Karpas-422 (cell line): Measurements from ENCODE around the gene CD244. TPM values are rescaled to one million over a fixed set of nuclear protein-coding genes. Genes with fewer than 3 reads are reported as not detected.

Source experiments
- DNase-seq: peaks from one replicate; pipeline ENCODE4 v3.0.0-alpha.2; 2015
- H2AFZ ChIP-seq: fragments of 200-600 bp; sonication (generic); 2 replicates; pipeline ENCODE4 v1.6.1; 2014; ENCODE audit warnings: antibody characterized with exemption, low read length, mixed read lengths
- H3K27ac ChIP-seq: fragments of 200-600 bp; sonication (generic); 2 replicates; pipeline ENCODE4 v1.5.1; 2014; ENCODE audit warnings: mild to moderate bottlenecking, low read length, moderate library complexity
- H3K27me3 ChIP-seq: fragments of 200-600 bp; sonication (generic); 2 replicates; pipeline ENCODE4 v1.6.1; 2014; ENCODE audit warnings: low read length, mixed read lengths
- H3K36me3 ChIP-seq: fragments of 200-600 bp; sonication (generic); 2 replicates; pipeline ENCODE4 v1.6.1; 2014; ENCODE audit warnings: low read length, mixed read lengths; ENCODE audit not compliant: insufficient read depth
- H3K4me1 ChIP-seq: fragments of 200-600 bp; sonication (generic); 2 replicates; pipeline ENCODE4 v1.6.1; 2014; ENCODE audit warnings: mild to moderate bottlenecking, low read length, mixed read lengths
- H3K4me2 ChIP-seq: fragments of 200-600 bp; sonication (generic); 2 replicates; pipeline ENCODE4 v1.6.1; 2014; ENCODE audit warnings: low read length, low read depth, mild to moderate bottlenecking; ENCODE audit not compliant: poor library complexity, severe bottlenecking
- H3K4me3 ChIP-seq: fragments of 200-600 bp; sonication (generic); 2 replicates; pipeline ENCODE4 v1.5.1; 2014; ENCODE audit warnings: mild to moderate bottlenecking, antibody characterized with exemption, low read length, mixed read lengths
- H3K79me2 ChIP-seq: fragments of 200-600 bp; sonication (generic); 2 replicates; pipeline ENCODE4 v1.6.1; 2014; ENCODE audit warnings: mild to moderate bottlenecking, low read length, mixed read lengths
- H3K9ac ChIP-seq: fragments of 200-600 bp; sonication (generic); 2 replicates; pipeline ENCODE4 v1.6.0; 2014; ENCODE audit warnings: low read length
- H3K9me2 ChIP-seq: fragments of 200-600 bp; sonication (generic), shearing (Covaris generic); replicated peaks from 2 replicates; pipeline ENCODE4 v1.6.0; 2014; ENCODE audit warnings: mild to moderate bottlenecking, low read length, moderate library complexity; ENCODE audit not compliant: insufficient read depth
- H3K9me3 ChIP-seq: fragments of 300-700, 200-600 bp; sonication (generic); 2 replicates; pipeline ENCODE4 v1.6.1; 2014; ENCODE audit warnings: low read length, mixed read lengths
- H4K20me1 ChIP-seq: fragments of 200-600 bp; sonication (generic); 2 replicates; pipeline ENCODE4 v1.6.1; 2014; ENCODE audit warnings: mild to moderate bottlenecking, antibody characterized with exemption, low read length, low read depth; ENCODE audit not compliant: insufficient read depth
- total RNA-seq: library from RNA; depleted of rRNA; stranded (reverse); fragments of >200 nt; shearing (Covaris generic); gene quantifications from 2 replicates; pipeline ENCODE4 v1.2.3, GENCODE V29; 2014; ENCODE audit warnings: low replicate concordance

The CD244 gene
- total RNA-seq, 1 experiment from 2014 or later, result not detected

- no peaks in the 10 kb centered on the region for H4K20me1 ChIP-seq
- no peaks in the 10 kb centered on the region for H3K9me2 ChIP-seq
- no peak overlapping the region for H2AFZ ChIP-seq
- H3K4me3 ChIP-seq, result no peak overlapping the region
- H3K4me2 ChIP-seq, result no peak overlapping the region
- H3K79me2 ChIP-seq, result no peaks in the 10 kb centered on the region
- no peak overlapping the region for H3K9ac ChIP-seq
- H3K36me3 ChIP-seq, result no peaks in the 10 kb centered on the region
- H3K27me3 ChIP-seq, result no peaks in the 10 kb centered on the region
- H3K9me3 ChIP-seq, result peaks cover 7% of the 10 kb centered on the region
- DNase-seq, result no peak
- H3K27ac ChIP-seq, result no peak overlapping the region
- H3K4me1 ChIP-seq, result no peaks in the 10 kb centered on the region
These were observed 51.5 kb downstream of the CD244 start for GRCh38 chr1:160811147-160811546.

- Histone ChIP-seq H3K27me3 (no peaks in the 10 kb centered on the region), H3K4me2 (no peak overlapping the region), H4K20me1 (no peaks in the 10 kb centered on the region), H2AFZ (no peak overlapping the region), H3K4me3 (no peak overlapping the region), H3K79me2 (no peaks in the 10 kb centered on the region), H3K27ac (no peak overlapping the region), H3K4me1 (no peaks in the 10 kb centered on the region), H3K9me3 (peaks cover 10% of the 10 kb centered on the region), H3K36me3 (no peaks in the 10 kb centered on the region), H3K9ac (no peak overlapping the region), H3K9me2 (no peaks in the 10 kb centered on the region)
- DNase-seq, result no peak
These were observed 52.2 kb downstream of the CD244 start for GRCh38 chr1:160810486-160810885.

- Histone ChIP-seq H2AFZ (no peak overlapping the region), H3K4me3 (no peak overlapping the region), H3K36me3 (no peaks in the 10 kb centered on the region), H3K4me1 (no peaks in the 10 kb centered on the region), H4K20me1 (no peaks in the 10 kb centered on the region), H3K9ac (no peak overlapping the region), H3K4me2 (no peak overlapping the region), H3K27ac (no peak overlapping the region), H3K27me3 (no peaks in the 10 kb centered on the region), H3K79me2 (no peaks in the 10 kb centered on the region), H3K9me2 (no peaks in the 10 kb centered on the region), H3K9me3 (peaks cover 13% of the 10 kb centered on the region)
- no peak for DNase-seq
These were observed 54.4 kb downstream of the CD244 start for GRCh38 chr1:160808289-160808688.

GRCh38 chr1:160807738-160808137, 54.9 kb downstream of the CD244 start:
- no peaks in the 10 kb centered on the region for H4K20me1 ChIP-seq
- H3K9me2 ChIP-seq, result no peaks in the 10 kb centered on the region
- DNase-seq, result no peak
- no peaks in the 10 kb centered on the region for H3K36me3 ChIP-seq
- no peak overlapping the region for H3K4me2 ChIP-seq
- no peak overlapping the region for H3K9ac ChIP-seq
- no peaks in the 10 kb centered on the region for H3K4me1 ChIP-seq
- peaks cover 13% of the 10 kb centered on the region for H3K9me3 ChIP-seq
- no peak overlapping the region for H3K4me3 ChIP-seq
- no peaks in the 10 kb centered on the region for H3K27me3 ChIP-seq
- no peak overlapping the region for H2AFZ ChIP-seq
- H3K79me2 ChIP-seq, result no peaks in the 10 kb centered on the region
- H3K27ac ChIP-seq, result no peak overlapping the region

- Histone ChIP-seq H3K9me3 (peaks cover 13% of the 10 kb centered on the region), H3K9ac (no peak overlapping the region), H2AFZ (no peak overlapping the region), H3K79me2 (no peaks in the 10 kb centered on the region), H3K36me3 (no peaks in the 10 kb centered on the region), H4K20me1 (no peaks in the 10 kb centered on the region), H3K4me2 (no peak overlapping the region), H3K27ac (no peak overlapping the region), H3K4me1 (no peaks in the 10 kb centered on the region), H3K27me3 (no peaks in the 10 kb centered on the region), H3K9me2 (no peaks in the 10 kb centered on the region), H3K4me3 (no peak overlapping the region)
- no peak for DNase-seq
These were observed 55.4 kb downstream of the CD244 start for GRCh38 chr1:160807247-160807646.

GRCh38 chr1:160806784-160807183, 55.9 kb downstream of the CD244 start:
- no peak overlapping the region for H3K4me2 ChIP-seq
- no peak overlapping the region for H3K4me3 ChIP-seq
- H3K9ac ChIP-seq, result no peak overlapping the region
- no peaks in the 10 kb centered on the region for H3K79me2 ChIP-seq
- H3K4me1 ChIP-seq, result no peaks in the 10 kb centered on the region
- no peaks in the 10 kb centered on the region for H3K36me3 ChIP-seq
- DNase-seq, result peak; percentile 44
- no peaks in the 10 kb centered on the region for H3K27me3 ChIP-seq
- H2AFZ ChIP-seq, result no peak overlapping the region
- peaks cover 13% of the 10 kb centered on the region for H3K9me3 ChIP-seq
- H3K9me2 ChIP-seq, result no peaks in the 10 kb centered on the region
- H4K20me1 ChIP-seq, result no peaks in the 10 kb centered on the region
- no peak overlapping the region for H3K27ac ChIP-seq

GRCh38 chr1:160806109-160806665, 56.5 kb downstream of the CD244 start:
- Histone ChIP-seq H3K4me3 (no peak overlapping the region), H4K20me1 (no peaks in the 10 kb centered on the region), H3K79me2 (no peaks in the 10 kb centered on the region), H3K9me2 (no peaks in the 10 kb centered on the region), H3K4me2 (no peak overlapping the region), H3K9me3 (peaks cover 13% of the 10 kb centered on the region), H2AFZ (no peak overlapping the region), H3K9ac (no peak overlapping the region), H3K4me1 (no peaks in the 10 kb centered on the region), H3K27ac (no peak overlapping the region), H3K27me3 (no peaks in the 10 kb centered on the region), H3K36me3 (no peaks in the 10 kb centered on the region)
- DNase-seq, result no peak

GRCh38 chr1:160801836-160802580, 60.7 kb downstream of the CD244 start:
- no peaks in the 10 kb centered on the region for H3K36me3 ChIP-seq
- H3K27ac ChIP-seq, result no peak overlapping the region
- peaks cover 11% of the 10 kb centered on the region for H3K9me3 ChIP-seq

More at GRCh38 chr1:160801836-160802580, 60.7 kb downstream of the CD244 start:
- Histone ChIP-seq H3K79me2 (no peaks in the 10 kb centered on the region), H3K4me2 (no peak overlapping the region), H3K4me3 (no peak overlapping the region), H2AFZ (no peak overlapping the region), H3K4me1 (no peaks in the 10 kb centered on the region), H4K20me1 (no peaks in the 10 kb centered on the region), H3K9ac (no peak overlapping the region), H3K27me3 (no peaks in the 10 kb centered on the region), H3K9me2 (no peaks in the 10 kb centered on the region)
- DNase-seq, result no peak
